ENCODE data around the gene AUP1. TPM values are rescaled to one million over a fixed set of nuclear protein-coding genes. Genes with fewer than 3 reads are reported as not detected.
A peak's percentile ranks its signal among the peaks of the same experiment; 100 is the strongest.
"Not testable (repeated sequence)": the region's sequence is repeated elsewhere in the genome, so short reads cannot be mapped to it uniquely, and the experiment has no call there.

Gene AUP1
- total RNA-seq, 6 experiments from 2014 or later = 81.0 to 119 (median 94.6) TPM

DNA sequence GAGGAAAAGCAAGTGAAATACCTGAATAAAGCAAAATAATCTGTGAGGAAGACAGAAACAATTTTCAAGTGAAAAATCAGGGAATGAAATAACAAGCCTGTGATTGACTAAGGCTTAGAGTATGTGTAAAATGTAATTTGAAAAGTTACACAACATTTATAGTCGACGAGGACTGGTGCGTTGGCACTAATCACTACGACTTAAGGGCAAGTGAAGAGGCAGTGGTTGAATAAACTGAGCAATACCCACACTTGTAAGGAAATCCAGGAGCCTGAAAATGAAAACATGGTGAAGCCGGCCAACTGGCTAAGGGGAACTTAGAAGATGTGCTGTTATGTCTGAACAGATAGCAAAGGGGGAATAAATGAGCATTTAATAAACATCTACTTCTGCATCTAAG, 38.4 kb upstream of the AUP1 start:
- H3K9me3 Mint-ChIP-seq = no peaks in the 10 kb centered on the region
- H3K27me3 Mint-ChIP-seq (ENCODE audit: insufficient read depth) = no peaks in the 10 kb centered on the region
- peaks cover 55% of the 10 kb centered on the region for H3K4me1 Mint-ChIP-seq (ENCODE audit: low read depth)
- DNase-seq = peak; percentile 87
- H3K27ac Mint-ChIP-seq = peak overlapping the region; percentile 85
- no peaks in the 10 kb centered on the region for H3K36me3 Mint-ChIP-seq (ENCODE audit: low read depth)
- TF ChIP-seq, protein P1, sequence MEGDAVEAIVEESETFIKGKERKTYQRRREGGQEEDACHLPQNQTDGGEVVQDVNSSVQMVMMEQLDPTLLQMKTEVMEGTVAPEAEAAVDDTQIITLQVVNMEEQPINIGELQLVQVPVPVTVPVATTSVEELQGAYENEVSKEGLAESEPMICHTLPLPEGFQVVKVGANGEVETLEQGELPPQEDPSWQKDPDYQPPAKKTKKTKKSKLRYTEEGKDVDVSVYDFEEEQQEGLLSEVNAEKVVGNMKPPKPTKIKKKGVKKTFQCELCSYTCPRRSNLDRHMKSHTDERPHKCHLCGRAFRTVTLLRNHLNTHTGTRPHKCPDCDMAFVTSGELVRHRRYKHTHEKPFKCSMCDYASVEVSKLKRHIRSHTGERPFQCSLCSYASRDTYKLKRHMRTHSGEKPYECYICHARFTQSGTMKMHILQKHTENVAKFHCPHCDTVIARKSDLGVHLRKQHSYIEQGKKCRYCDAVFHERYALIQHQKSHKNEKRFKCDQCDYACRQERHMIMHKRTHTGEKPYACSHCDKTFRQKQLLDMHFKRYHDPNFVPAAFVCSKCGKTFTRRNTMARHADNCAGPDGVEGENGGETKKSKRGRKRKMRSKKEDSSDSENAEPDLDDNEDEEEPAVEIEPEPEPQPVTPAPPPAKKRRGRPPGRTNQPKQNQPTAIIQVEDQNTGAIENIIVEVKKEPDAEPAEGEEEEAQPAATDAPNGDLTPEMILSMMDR (IDR thresholded peaks at IDR 0.05) = no peak
- peak overlapping the region; percentile 62 for H3K4me3 Mint-ChIP-seq

DNA sequence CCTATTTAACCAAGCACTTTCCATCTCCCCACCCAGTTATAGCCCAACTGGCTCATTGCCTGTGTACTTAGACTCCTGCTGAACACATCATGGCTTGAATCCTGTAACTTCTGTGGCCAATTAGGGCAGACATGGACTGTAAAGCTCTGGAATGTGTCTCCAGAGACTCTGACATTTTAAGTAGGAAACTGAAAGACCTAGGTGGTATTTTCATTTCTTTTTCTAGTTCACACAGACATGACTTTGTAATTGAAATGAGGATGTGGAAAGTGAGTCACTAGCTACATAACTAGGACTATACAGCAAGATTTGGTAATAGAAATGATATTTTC, 37.2 kb upstream of the AUP1 start:
- H3K27me3 Mint-ChIP-seq (ENCODE audit: insufficient read depth) = no peaks in the 10 kb centered on the region
- H3K4me3 Mint-ChIP-seq = peak overlapping the region; percentile 60; the same call in 1 of the 2 replicates
- TF ChIP-seq, protein P1 (IDR thresholded peaks at IDR 0.05) = no peak
- DNase-seq = peak; percentile 94
- H3K36me3 Mint-ChIP-seq (ENCODE audit: low read depth) = no peaks in the 10 kb centered on the region
- peaks cover 67% of the 10 kb centered on the region for H3K4me1 Mint-ChIP-seq (ENCODE audit: low read depth)
- peak overlapping the region; percentile 64 for H3K27ac Mint-ChIP-seq
- H3K9me3 Mint-ChIP-seq = no peaks in the 10 kb centered on the region

DNA sequence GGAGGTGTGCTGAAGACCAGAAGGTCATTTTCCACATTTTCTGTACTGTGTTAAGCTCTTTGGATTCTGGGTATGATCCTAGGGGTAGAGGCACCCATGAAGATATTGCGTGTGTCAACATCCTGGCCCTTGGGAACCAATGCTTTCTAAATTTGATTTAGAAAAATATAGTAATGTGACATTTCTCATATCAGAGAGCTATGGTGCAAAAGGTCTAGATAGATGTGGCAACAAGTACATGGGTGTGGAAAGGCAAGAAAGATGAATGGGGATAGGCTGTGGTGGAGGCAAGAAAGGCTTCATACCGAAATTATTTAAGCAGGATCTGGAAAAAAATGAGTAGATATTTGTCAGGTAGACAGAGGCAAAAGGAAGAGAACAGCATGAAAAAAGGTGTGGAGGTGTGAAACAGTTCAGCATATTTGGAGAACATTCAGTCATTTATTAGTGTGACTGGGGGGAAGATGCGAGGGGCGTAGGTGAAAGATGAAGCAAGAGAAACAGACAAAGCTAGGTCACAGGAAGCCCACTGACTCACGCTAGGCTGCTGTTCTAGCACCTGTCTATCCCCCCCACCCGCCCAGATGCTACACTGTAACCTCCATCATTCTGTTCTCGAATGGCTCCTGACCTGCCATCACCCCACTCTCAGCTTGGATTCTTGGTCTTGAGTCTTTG, 36.7 kb upstream of the AUP1 start:
- peaks cover 72% of the 10 kb centered on the region for H3K4me1 Mint-ChIP-seq (ENCODE audit: low read depth)

DNA sequence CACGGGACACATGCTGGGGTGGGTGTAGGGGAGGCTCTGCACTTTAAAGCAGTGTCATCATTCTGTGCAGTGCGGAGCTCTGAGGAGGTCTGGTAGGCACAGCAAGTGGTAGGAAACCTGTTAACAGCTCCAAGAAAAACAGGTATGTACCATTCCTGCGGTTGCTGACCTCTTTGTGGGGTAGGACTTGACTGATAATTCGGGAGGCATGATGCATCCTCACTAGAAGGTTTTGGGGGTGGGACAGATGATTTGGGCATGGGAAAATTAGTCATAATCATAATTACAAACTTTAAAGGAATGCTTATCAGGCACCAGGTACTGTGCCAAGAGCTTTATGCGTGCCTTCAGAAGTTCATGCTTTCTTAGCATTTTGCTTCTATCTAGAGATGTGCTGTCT, 34.7 kb upstream of the AUP1 start:
- Mint-ChIP-seq H3K4me1 (ENCODE audit: low read depth) (peaks cover 84% of the 10 kb centered on the region), H3K9me3 (no peaks in the 10 kb centered on the region), H3K36me3 (ENCODE audit: low read depth) (no peaks in the 10 kb centered on the region), H3K27ac (peak overlapping the region; percentile 57), H3K27me3 (ENCODE audit: insufficient read depth) (no peaks in the 10 kb centered on the region), H3K4me3 (peak overlapping the region; percentile 35; the same call in 1 of the 2 replicates)
- DNase-seq = peak; percentile 41
- TF ChIP-seq, protein P1 (IDR thresholded peaks at IDR 0.05) = no peak

More for the DNA sequence above, 36.7 kb upstream of the AUP1 start:
- H3K4me3 Mint-ChIP-seq = peak overlapping the region; percentile 60
- DNase-seq = no peak
- no peaks in the 10 kb centered on the region for H3K9me3 Mint-ChIP-seq
- no peaks in the 10 kb centered on the region for H3K36me3 Mint-ChIP-seq (ENCODE audit: low read depth)
- H3K27me3 Mint-ChIP-seq (ENCODE audit: insufficient read depth) = no peaks in the 10 kb centered on the region
- TF ChIP-seq, protein P1 (IDR thresholded peaks at IDR 0.05) = no peak
- H3K27ac Mint-ChIP-seq = peak overlapping the region; percentile 64

DNA sequence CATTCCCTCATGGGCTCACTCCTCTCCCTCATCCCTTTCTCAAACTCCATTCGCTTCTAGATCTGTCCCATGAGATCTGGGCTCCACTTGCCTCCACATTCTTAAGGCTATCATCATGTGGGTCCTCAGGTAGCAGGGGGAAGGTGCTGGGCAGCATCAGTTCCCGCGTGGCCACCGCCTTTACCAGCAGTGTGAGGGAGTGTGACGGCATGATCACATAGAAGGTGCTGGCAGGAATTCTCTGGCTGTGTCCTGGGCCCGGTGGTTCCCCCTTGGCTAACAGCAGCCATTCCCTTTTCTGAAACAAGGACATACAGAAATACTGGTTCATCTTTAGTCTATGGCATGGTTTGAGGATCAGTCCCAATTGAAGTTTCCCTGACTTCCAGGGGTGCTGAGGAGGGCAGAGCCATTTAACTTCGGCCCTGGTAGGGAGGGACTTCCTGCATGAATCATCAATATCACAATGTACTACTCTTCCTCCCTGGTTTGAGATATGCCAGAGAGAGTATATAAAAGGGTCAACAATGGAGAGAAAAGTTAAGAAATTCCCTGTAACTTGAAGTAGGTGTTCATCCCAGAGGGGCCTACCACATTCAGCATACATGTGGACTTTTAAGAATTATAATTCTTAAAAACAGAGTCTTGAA, 32.7 kb upstream of the AUP1 start:
- H3K4me3 Mint-ChIP-seq = no peak overlapping the region
- H3K27me3 Mint-ChIP-seq (ENCODE audit: insufficient read depth) = peaks cover 1% of the 10 kb centered on the region; the same call in 1 of the 2 replicates
- no peaks in the 10 kb centered on the region for H3K9me3 Mint-ChIP-seq
- no peak for DNase-seq
- H3K36me3 Mint-ChIP-seq (ENCODE audit: low read depth) = no peaks in the 10 kb centered on the region
- TF ChIP-seq, protein P1 (IDR thresholded peaks at IDR 0.05) = no peak
- peaks cover 66% of the 10 kb centered on the region for H3K4me1 Mint-ChIP-seq (ENCODE audit: low read depth)
- no peak overlapping the region for H3K27ac Mint-ChIP-seq

DNA sequence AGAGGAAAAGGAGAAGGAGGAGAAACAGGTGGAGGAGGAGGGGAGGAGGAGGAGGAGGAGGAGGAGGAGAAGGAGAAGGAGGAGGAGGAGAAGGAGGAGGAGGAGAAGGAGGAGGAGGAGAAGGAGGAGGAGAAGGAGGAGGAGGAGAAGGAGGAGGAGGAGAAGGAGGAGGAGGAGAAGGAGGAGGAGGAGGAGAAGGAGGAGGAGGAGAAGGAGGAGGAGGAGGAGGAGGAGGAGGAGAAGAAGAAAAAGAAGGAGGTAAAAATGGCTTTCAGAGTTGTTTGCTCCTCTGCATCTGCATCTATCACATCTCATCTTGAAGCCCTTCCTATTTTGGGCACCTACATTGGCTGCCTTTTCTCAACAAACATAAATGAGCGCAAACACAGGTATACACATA, 31.5 kb upstream of the AUP1 start:
- not testable (repeated sequence) for H3K4me3 Mint-ChIP-seq; H3K27me3 Mint-ChIP-seq (ENCODE audit: insufficient read depth); H3K27ac Mint-ChIP-seq; H3K9me3 Mint-ChIP-seq; H3K36me3 Mint-ChIP-seq (ENCODE audit: low read depth); DNase-seq
- peaks cover 53% of the 10 kb centered on the region for H3K4me1 Mint-ChIP-seq (ENCODE audit: low read depth)
